NCI-H82 (cell line): Measurements from ENCODE around the gene SNCB.

Experiments used
- DNase-seq: peaks from one replicate; lab custom pipeline; 2025; lab: John Stamatoyannopoulos, UW

SNCB gene

DNA sequence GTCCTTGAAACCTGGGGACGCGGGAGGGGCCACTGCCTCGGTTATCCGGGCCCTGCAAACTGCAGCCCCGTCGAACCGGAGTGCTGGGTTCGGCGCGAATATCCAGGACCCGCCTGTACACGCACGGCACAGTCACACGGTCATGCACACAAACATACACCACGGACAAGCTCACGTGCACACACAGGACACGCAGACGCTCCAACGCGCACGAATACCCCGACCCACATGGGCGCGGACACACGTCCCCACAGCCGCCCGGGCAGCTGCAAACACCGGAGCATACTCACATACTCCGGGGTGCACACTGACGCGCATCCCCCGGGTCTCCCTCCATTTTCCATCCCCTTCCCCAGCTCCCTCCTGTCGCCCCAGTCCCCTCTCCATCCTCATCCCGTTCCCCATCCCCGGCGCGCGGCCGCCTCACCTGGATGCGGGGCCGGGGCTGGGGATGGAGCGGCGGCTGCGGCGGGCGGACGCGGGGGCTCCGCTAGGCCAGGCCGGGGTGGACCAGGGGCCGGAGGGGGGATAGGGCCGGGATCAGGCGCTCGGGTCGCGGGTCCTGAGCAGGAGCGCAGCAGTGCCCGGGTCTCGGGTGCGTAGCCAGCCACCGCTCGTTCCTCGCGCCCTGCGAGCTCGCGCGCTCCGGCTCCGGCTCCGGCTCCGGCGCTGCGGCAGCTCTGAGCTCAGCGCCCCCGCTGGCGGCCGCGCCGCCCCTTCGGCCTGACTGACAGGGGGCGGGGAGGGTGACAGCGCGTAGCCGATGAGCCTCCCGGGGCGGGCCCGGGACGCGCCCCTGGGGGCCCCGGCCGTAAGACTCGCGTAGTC is at the start of gene SNCB, which contains the start of gene EIF4E1B:
Gene SNCB (minus strand): TSS at position 682 of the 828 bp plus-strand sequence. CDS start 880 bp downstream, outside the sequence.
Gene EIF4E1B (plus strand): TSS at position 823 of the 828 bp plus-strand sequence. CDS start 12,113 bp downstream, outside the sequence.
- DNase-seq, result peak; percentile 74

- no peak for DNase-seq
Observed at GRCh38 chr5:176679365-176680225, 49.3 kb upstream of the SNCB start.

DNA sequence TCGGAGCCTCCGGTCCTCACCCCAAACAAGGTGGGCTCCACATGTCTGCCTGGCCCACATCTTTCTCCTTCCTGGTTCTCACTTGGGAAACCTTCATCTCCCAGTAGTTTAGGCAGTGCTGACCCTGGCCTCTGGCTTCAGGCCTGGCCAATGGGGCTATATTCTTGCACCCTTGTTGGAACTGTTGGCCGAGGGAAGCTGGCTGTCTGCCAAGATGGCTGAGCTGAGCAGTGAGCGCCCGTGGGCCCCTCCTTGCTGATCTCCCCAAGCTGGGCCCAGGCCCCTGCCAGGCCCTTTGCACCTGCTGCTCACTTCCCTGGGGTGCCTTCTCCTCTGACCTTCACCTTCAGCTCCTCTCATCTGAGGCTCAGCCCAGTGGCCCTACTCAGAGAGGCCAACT is 48.2 kb upstream of the SNCB start:
- no peak for DNase-seq

DNA sequence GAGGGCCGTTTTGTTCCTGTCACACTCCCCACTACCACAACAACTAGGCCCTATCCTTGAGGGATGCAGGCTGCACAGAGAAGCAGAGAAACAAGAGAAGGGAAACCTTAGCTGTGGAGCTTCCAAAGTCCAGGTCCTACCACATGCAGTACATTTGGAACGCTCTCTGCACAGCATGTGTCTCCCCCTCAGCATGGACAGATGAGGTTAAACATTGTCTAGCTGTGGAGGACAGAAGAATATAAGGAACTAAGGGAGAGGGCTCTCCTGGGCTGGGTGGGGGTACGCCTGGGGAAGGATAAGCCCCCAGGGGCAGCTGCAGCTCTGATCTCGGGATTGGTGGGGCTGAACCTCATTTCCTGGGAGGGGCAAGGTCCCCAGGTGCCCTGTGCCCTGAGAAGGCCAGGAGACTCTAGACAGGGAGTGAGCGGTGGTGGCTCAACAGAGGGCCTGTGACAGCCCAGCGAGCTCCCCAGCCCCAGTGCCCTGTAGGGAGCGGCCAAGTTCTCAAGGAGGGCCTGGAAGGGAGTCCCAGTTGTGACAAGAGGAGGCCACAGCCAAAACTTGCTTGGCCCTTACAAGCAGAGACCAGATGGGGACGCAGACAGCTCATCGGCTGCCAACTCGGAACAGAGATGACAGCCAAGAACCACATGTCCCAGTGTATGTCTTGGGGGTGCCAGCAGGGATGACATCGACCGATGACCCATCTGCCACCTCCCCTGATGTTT is 47.0 kb upstream of the SNCB start:
- no peak for DNase-seq

DNA sequence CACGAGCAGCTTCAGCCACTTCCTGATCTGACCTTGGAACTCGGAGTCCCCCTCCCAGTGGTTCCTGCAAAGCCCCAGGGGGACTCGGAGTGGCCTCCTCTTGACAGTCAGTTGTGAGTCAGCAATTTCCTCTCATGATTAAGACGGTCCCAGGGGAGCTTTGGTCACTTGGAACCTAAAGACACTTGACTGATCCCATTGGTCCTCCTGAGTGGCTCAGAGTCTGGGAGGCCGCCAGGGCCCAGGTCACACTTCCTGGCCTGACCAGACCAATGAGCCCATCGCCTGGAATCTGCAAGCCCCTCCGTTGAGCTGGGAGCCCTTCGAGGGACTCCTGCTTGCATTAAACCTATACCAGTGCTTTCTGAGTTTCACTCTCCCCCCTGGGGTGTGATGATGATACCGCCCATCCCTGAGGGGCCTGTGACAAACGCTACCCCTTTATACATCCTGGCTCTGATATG is 46.1 kb upstream of the SNCB start:
- peak; percentile 78 for DNase-seq

- peak; percentile 54 for DNase-seq
Observed at GRCh38 chr5:176675676-176676360, 45.5 kb upstream of the SNCB start.

DNA sequence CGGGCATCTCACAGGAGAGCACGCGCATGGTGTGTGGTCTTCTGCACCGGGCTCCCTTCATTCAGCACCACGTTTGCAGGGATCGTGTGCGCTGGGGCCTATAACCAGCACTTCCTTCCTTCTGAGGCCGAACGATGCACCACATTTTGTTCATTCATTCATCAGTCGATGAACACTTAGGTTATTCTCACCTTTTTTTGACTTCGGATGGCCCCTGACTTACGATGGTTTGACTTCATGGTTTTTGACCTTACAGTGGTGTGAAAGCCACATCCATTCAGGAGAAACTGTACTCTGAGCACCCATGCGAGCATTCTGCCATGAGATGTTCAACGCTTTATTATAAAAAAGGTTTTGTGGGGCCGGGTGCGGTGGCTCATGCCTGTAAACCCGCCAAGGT is 44.5 kb upstream of the SNCB start:
- DNase-seq, result no peak

GRCh38 chr5:176673651-176674583 is 43.6 kb upstream of the SNCB start:
- no peak for DNase-seq

GRCh38 chr5:176671890-176672747 is 41.8 kb upstream of the SNCB start:
- DNase-seq, result no peak

- DNase-seq, result no peak
Observed at GRCh38 chr5:176671399-176671798, 41.1 kb upstream of the SNCB start.

DNA sequence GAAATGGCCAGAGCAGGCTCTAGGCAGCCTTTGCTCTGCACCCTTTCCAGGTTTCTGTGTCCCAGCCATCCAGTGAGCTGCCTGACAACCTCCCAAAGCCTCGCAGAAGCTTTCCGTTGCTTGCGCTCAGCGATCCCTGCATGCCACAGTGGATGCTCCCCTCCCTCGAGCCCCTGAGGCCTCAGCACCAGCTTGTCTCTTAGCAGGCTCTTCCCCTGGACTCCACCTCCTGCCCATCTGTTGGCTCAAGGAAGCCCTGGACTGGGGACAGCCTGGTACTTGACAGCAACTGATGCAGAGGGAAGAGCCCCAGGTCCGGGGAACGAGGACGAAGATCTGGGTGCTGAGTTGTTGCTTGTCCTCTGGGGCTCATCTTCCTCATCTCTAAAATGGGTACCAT is 40.1 kb upstream of the SNCB start:
- peak; percentile 60 for DNase-seq

DNA sequence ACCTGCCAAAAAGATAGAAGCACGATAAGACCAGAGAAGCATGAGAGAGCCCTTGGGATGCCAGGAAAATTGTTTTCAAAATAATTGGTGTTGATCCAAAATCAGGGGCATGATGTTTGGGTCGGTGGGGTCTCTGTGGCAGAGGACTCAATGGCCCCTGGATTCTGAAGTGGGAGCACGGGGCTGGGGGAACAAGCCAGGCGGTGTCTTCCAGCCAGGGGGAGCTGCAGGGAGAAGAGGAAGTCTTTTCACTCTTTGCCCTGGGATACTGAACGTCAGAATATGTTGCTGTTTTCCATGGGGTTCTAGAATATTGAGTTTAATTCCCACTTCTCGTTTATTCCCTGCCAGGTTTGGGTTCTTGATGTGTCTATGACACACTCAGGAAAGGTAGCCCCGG is 37.3 kb upstream of the SNCB start:
- no peak for DNase-seq

GRCh38 chr5:176665517-176665916 is 35.2 kb upstream of the SNCB start:
- no peak for DNase-seq

DNA sequence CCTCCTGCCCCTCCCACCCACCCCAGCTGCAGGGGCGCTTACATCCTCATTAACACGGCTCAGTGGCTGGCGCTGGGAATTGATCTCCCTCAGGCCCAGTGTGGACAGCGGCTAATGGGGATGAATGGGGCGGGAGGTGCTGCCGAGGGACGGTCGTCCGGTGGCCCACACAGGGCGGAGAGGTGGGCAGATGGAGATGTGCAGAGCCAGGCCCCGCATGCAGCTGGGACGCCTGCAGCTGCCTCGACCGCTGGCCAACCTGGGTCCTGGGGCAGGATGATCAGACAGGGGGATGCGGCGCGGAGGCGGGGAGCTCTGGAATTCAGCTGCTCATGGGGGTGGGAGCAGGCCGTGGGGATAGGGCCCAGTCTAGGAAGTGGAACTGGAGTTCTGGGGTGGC is 34.6 kb upstream of the SNCB start:
- DNase-seq, result peak; percentile 54

GRCh38 chr5:176664479-176664878 is 34.1 kb upstream of the SNCB start:
- peak; percentile 54 for DNase-seq

DNA sequence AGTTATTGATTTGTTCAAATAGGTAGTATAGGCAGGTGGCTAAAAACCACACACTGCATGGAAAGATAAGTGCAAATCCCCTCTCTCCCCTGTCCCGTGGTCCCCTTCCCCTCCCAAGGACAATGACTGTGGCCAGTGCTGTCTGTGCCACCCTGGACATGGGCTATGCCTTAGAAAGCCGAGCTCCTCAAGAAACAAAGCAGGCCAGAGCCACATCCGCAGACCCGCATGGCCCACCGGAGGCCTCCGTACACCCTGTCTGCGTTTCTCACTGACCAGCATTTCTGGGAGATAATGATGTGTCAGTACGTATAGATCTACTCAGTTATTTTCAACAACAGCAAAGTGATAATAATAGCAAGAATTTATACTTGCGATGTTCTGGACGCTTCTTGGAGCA is 33.2 kb upstream of the SNCB start:
- DNase-seq, result no peak

GRCh38 chr5:176662371-176663333 is 32.3 kb upstream of the SNCB start:
- no peak for DNase-seq

DNA sequence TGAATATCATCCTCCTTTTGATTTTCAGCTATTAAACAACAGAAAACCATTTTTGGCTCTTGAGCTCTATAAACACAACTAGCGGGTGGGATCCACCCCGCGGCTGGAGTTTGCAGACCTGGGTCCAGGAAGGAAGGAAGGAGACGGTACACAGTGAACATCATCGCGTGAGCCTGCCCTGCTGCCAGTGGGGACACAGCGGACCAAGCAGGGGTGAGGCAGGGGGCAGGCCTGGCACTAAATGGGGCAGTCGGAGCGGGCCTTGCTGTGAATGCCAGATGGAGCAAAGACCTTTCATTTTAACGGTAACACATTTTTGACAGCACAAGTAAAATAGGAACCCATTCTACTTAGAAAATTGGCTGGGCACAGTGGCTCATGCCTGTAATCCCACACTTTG is 31.3 kb upstream of the SNCB start:
- DNase-seq, result no peak
